ENCODE measurements around the gene CBFA2T2.
"Not testable (repeated sequence)": the region's sequence is repeated elsewhere in the genome, so short reads cannot be mapped to it uniquely, and the experiment has no call there.

The CBFA2T2 gene

GRCh38 chr20:33532753-33533459 lies 43.0 kb downstream of the CBFA2T2 start:
- H3K4me3 Mint-ChIP-seq = no peak overlapping the region
- H3K4me1 Mint-ChIP-seq (ENCODE audit: low read depth) = peaks cover 17% of the 10 kb centered on the region
- no peaks in the 10 kb centered on the region for H3K27me3 Mint-ChIP-seq
- no peak overlapping the region for H3K27ac Mint-ChIP-seq
- no peaks in the 10 kb centered on the region for H3K9me3 Mint-ChIP-seq
- intact Hi-C loops (cut with micrococcal nuclease) = no loop called here
- peaks cover 24% of the 10 kb centered on the region for H3K36me3 Mint-ChIP-seq (ENCODE audit: low read depth)

GRCh38 chr20:33535717-33536116 lies 45.8 kb downstream of the CBFA2T2 start:
- H3K4me3 Mint-ChIP-seq; H3K27me3 Mint-ChIP-seq; H3K9me3 Mint-ChIP-seq; H3K27ac Mint-ChIP-seq; intact Hi-C loops (cut with micrococcal nuclease): not testable (repeated sequence)
- H3K4me1 Mint-ChIP-seq (ENCODE audit: low read depth) = peaks cover 22% of the 10 kb centered on the region
- H3K36me3 Mint-ChIP-seq (ENCODE audit: low read depth) = peaks cover 11% of the 10 kb centered on the region

GRCh38 chr20:33537608-33538007 lies 47.7 kb downstream of the CBFA2T2 start:
- peaks cover 6% of the 10 kb centered on the region for H3K4me1 Mint-ChIP-seq (ENCODE audit: low read depth)
- intact Hi-C loops (cut with micrococcal nuclease) = no loop called here
- no peak overlapping the region for H3K27ac Mint-ChIP-seq
- H3K36me3 Mint-ChIP-seq (ENCODE audit: low read depth) = peaks cover 11% of the 10 kb centered on the region
- H3K9me3 Mint-ChIP-seq = no peaks in the 10 kb centered on the region
- H3K4me3 Mint-ChIP-seq = no peak overlapping the region
- no peaks in the 10 kb centered on the region for H3K27me3 Mint-ChIP-seq

GRCh38 chr20:33539129-33539528 lies 49.2 kb downstream of the CBFA2T2 start:
- H3K4me1 Mint-ChIP-seq (ENCODE audit: low read depth) = peaks cover 6% of the 10 kb centered on the region
- no peak overlapping the region for H3K27ac Mint-ChIP-seq
- intact Hi-C loops (cut with micrococcal nuclease) = no loop called here
- H3K9me3 Mint-ChIP-seq = no peaks in the 10 kb centered on the region
- no peak overlapping the region for H3K4me3 Mint-ChIP-seq
- peaks cover 11% of the 10 kb centered on the region for H3K36me3 Mint-ChIP-seq (ENCODE audit: low read depth)
- no peaks in the 10 kb centered on the region for H3K27me3 Mint-ChIP-seq

GRCh38 chr20:33540427-33540826 lies 50.5 kb downstream of the CBFA2T2 start:
- H3K27me3 Mint-ChIP-seq = no peaks in the 10 kb centered on the region
- intact Hi-C loops (cut with micrococcal nuclease) = no loop called here
- H3K9me3 Mint-ChIP-seq = no peaks in the 10 kb centered on the region
- no peak overlapping the region for H3K27ac Mint-ChIP-seq
- peaks cover 13% of the 10 kb centered on the region for H3K36me3 Mint-ChIP-seq (ENCODE audit: low read depth)
- no peak overlapping the region for H3K4me3 Mint-ChIP-seq
- peaks cover 6% of the 10 kb centered on the region for H3K4me1 Mint-ChIP-seq (ENCODE audit: low read depth)

- Mint-ChIP-seq H3K36me3 (ENCODE audit: low read depth) (peaks cover 15% of the 10 kb centered on the region), H3K27ac (no peak overlapping the region), H3K9me3 (no peaks in the 10 kb centered on the region), H3K4me3 (no peak overlapping the region), H3K27me3 (no peaks in the 10 kb centered on the region), H3K4me1 (ENCODE audit: low read depth) (peaks cover 6% of the 10 kb centered on the region)
- intact Hi-C loops (cut with micrococcal nuclease) = no loop called here
Observed at GRCh38 chr20:33541074-33541473, 51.2 kb downstream of the CBFA2T2 start.

GRCh38 chr20:33541797-33542196 lies 51.9 kb downstream of the CBFA2T2 start:
- H3K4me1 Mint-ChIP-seq (ENCODE audit: low read depth) = peaks cover 6% of the 10 kb centered on the region
- no peak overlapping the region for H3K4me3 Mint-ChIP-seq
- intact Hi-C loops (cut with micrococcal nuclease) = no loop called here
- H3K27me3 Mint-ChIP-seq = no peaks in the 10 kb centered on the region
- peaks cover 10% of the 10 kb centered on the region for H3K36me3 Mint-ChIP-seq (ENCODE audit: low read depth)
- no peak overlapping the region for H3K27ac Mint-ChIP-seq
- H3K9me3 Mint-ChIP-seq = no peaks in the 10 kb centered on the region

- Mint-ChIP-seq H3K27me3 (no peaks in the 10 kb centered on the region), H3K27ac (no peak overlapping the region), H3K9me3 (no peaks in the 10 kb centered on the region), H3K4me1 (ENCODE audit: low read depth) (peaks cover 5% of the 10 kb centered on the region), H3K4me3 (no peak overlapping the region), H3K36me3 (ENCODE audit: low read depth) (peaks cover 6% of the 10 kb centered on the region)
- intact Hi-C loops (cut with micrococcal nuclease) = no loop called here
Observed at GRCh38 chr20:33545763-33546162, 55.9 kb downstream of the CBFA2T2 start.

- Mint-ChIP-seq H3K4me1 (ENCODE audit: low read depth) (peaks cover 23% of the 10 kb centered on the region), H3K27me3 (no peaks in the 10 kb centered on the region), H3K9me3 (no peaks in the 10 kb centered on the region), H3K27ac (no peak overlapping the region), H3K36me3 (ENCODE audit: low read depth) (peaks cover 20% of the 10 kb centered on the region), H3K4me3 (no peak overlapping the region)
- intact Hi-C loops (cut with micrococcal nuclease) = no loop called here
Observed at GRCh38 chr20:33549229-33549999, 59.5 kb downstream of the CBFA2T2 start.

- H3K27ac Mint-ChIP-seq = peak overlapping the region; percentile 79
- no peaks in the 10 kb centered on the region for H3K9me3 Mint-ChIP-seq
- no peak overlapping the region for H3K4me3 Mint-ChIP-seq
- peaks cover 35% of the 10 kb centered on the region for H3K4me1 Mint-ChIP-seq (ENCODE audit: low read depth)
- intact Hi-C loops (cut with micrococcal nuclease) = loop anchor here (10.0 kb wide), 1 partner anchor 113 kb away; the partner anchor contains the start of genes ACTL10 and C20orf144
- peaks cover 16% of the 10 kb centered on the region for H3K36me3 Mint-ChIP-seq (ENCODE audit: low read depth)
- no peaks in the 10 kb centered on the region for H3K27me3 Mint-ChIP-seq
Observed at GRCh38 chr20:33551778-33552177, 61.9 kb downstream of the CBFA2T2 start.

GRCh38 chr20:33552519-33552918 lies 62.6 kb downstream of the CBFA2T2 start:
- H3K4me1 Mint-ChIP-seq (ENCODE audit: low read depth) = peaks cover 31% of the 10 kb centered on the region
- H3K27me3 Mint-ChIP-seq = no peaks in the 10 kb centered on the region

GRCh38 chr20:33553516-33553915 lies 63.6 kb downstream of the CBFA2T2 start:
- intact Hi-C loops (cut with micrococcal nuclease) = loop anchor here (10.0 kb wide), 1 partner anchor 111 kb away; the partner anchor contains the start of genes ACTL10 and C20orf144
- Mint-ChIP-seq H3K27ac (peak overlapping the region; percentile 79), H3K4me3 (no peak overlapping the region), H3K4me1 (ENCODE audit: low read depth) (peaks cover 30% of the 10 kb centered on the region), H3K9me3 (no peaks in the 10 kb centered on the region), H3K36me3 (ENCODE audit: low read depth) (peaks cover 32% of the 10 kb centered on the region), H3K27me3 (no peaks in the 10 kb centered on the region)

More at GRCh38 chr20:33552519-33552918, 62.6 kb downstream of the CBFA2T2 start:
- intact Hi-C loops (cut with micrococcal nuclease) = loop anchor here (10.0 kb wide), 1 partner anchor 112 kb away; the partner anchor contains the start of genes ACTL10 and C20orf144
- Mint-ChIP-seq H3K9me3 (no peaks in the 10 kb centered on the region), H3K27ac (peak overlapping the region; percentile 79), H3K36me3 (ENCODE audit: low read depth) (peaks cover 22% of the 10 kb centered on the region), H3K4me3 (no peak overlapping the region)

- Mint-ChIP-seq H3K4me3 (no peak overlapping the region), H3K27me3 (no peaks in the 10 kb centered on the region), H3K4me1 (ENCODE audit: low read depth) (peaks cover 30% of the 10 kb centered on the region), H3K9me3 (no peaks in the 10 kb centered on the region), H3K36me3 (ENCODE audit: low read depth) (peaks cover 34% of the 10 kb centered on the region), H3K27ac (peak overlapping the region; percentile 83)
- intact Hi-C loops (cut with micrococcal nuclease) = loop anchor here (2.0 to 10.0 kb wide), 2 partner anchors 64 to 110 kb away; partner anchors contain the start of genes ACTL10, C20orf144 and CBFA2T2
Observed at GRCh38 chr20:33554914-33555420, 65.1 kb downstream of the CBFA2T2 start.

- Mint-ChIP-seq H3K27ac (peak overlapping the region; percentile 83), H3K9me3 (no peaks in the 10 kb centered on the region), H3K4me1 (ENCODE audit: low read depth) (peaks cover 30% of the 10 kb centered on the region), H3K27me3 (no peaks in the 10 kb centered on the region), H3K36me3 (ENCODE audit: low read depth) (peaks cover 31% of the 10 kb centered on the region), H3K4me3 (no peak overlapping the region)
- intact Hi-C loops (cut with micrococcal nuclease) = loop anchor here (2.0 to 10.0 kb wide), 2 partner anchors 65 to 109 kb away; partner anchors contain the start of genes ACTL10, C20orf144 and CBFA2T2
Observed at GRCh38 chr20:33555755-33556154, 65.9 kb downstream of the CBFA2T2 start.
